ENCODE measurements around the gene TMEM179.

The TMEM179 gene

DNA sequence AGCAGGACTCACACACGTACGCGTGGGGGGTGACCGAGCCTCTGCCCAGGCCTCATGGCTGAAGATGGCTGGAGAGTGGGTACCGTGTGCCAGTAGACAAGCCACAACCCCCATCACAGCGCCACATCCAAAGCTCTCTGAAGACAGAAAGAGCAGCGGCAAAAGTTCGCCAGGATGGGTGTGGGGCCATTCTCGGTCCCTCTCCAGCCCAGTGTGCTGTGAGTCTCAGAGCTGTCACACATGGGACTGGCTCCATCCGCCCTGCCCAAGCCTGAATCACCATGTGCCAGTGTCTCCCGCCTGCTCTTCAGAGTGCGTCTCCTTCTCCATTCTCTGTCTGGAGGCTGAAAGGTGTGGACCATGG is 5.7 kb downstream of the TMEM179 start:
- no peak for DNase-seq (ENCODE audit: low read depth in 2 of 2)

DNA sequence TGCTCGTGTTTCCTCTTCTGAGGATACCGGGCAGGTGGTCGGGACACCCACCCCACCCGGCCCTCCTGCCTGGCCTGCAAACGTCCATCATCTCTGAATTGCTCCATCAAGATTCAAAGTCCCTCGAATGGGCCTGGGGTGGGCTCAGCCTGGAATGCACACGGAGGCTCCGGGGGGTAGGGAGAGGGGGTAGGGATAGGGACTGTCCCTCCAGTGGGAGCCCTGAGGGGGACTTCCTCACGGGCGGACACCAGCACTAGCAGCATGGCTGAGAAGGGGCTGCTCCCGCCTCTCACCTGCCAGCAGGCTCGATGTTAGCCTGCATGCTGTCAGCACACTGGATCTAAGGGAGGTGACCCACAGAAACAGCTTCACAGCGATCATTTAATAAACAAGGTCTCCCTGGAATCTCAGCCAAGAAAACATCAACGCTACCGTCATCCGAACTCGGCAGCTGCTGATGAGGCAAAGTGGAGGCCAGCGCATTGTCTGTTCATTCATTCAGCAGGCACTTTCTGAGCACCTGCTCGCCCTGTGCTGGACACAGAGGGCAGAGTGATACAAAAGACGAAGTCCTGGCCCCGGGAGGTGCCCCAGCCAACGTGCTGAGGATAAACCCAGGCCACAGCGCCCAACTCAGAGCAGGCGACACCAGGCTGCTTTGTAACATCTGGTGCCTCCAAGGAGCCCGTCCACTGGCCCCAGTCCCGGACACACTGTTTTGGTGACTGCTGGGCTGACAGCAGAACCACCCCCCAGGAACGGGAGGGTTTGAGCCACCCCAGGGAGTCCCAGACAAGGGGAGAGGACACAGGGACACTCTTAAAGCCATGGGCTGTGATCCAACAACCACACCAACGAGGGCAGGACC is 6.3 kb downstream of the TMEM179 start:
- no peak for DNase-seq (ENCODE audit: low read depth in 2 of 2)

DNA sequence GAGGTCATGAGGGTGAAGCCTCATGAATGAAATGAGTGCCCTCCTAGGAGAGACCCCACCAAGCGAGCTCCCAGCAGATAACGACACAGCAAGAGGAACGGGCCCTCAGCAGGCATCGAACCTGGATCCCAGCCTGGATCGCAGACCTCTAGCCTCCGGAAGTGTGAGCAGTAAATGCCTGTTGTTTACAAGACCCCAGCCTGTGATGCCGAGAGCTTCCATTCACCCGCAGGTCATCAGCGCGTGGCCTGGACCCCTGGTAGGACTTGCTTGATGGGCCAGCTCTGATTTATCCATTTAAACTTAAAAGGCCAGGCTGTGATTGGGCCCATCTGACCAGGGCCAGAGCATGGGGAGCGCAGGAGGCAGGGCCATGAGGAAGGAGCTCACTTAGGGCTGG is 7.0 kb downstream of the TMEM179 start:
- DNase-seq (ENCODE audit: low read depth in 2 of 2), result no peak

DNA sequence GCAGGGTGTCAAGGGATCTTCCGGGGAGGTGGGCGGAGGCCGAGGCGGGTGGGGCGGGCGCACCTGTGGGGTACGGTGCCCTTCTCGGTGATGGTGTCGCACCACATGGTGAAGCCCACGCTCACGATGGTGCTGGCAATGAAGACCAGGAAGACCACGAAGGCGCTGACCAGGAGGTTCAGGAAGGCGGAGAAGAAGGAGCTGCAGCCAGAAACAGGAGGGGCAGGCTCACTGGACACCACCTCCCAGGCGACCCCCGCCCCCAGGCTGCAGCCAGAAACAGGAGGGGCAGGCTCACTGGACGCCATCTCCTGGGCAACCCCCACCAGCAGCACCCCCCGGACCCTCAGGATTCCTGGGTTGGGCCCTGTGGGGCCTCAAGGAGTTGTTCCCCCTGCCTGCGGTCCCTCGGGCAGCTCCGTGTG is 7.6 kb downstream of the TMEM179 start:
- no peak for DNase-seq (ENCODE audit: low read depth in 2 of 2)

DNA sequence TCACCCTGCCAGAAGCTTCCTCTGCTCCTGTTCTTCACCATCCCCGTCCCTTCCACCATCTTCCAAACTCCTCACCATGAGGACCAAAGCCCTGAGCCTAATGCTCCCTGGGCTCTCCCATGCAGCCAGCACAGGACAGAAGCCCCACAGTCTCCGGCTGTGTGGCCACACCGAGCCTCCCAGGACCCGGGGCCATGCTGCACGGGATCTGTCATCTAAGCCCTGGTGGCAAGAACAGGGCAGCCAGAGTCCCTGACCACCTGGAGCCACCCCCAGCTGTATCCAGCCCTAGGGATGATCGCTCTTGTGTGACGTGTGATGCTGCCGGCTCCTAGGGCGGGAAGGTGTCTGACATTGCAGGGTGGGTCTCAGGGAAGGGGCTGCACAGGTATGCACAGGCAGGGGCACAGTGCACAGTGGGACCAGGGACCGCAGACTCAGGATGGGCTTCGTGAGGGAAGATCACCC is 8.1 kb downstream of the TMEM179 start:
- DNase-seq (ENCODE audit: low read depth in 2 of 2), result no peak

DNA sequence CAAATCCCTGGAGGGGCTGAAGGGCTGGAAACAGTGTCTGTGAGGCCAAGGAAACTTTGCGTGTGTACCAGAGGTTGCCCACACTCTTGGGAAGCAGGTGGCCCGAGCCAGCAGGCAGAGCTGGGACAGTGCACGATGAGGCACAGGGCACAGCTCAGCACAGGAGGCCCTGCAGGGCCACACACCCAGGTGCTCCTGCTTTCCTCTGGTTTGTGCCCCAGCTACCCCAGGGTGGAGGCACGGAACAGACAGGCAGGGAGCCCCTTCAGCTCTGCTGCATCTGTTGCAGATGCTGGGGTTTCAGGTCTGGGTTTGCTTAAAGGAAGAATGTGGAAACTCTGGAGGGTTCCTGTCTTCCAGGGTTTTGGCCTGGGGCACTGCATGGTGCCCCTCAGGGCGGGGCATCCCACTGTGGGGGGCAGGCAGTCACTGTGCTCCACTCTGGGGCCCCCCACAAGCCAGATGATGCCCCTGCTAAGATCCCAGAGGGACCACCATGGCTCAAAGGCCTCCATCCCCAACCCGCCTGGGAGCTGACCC is 8.6 kb downstream of the TMEM179 start:
- DNase-seq (ENCODE audit: low read depth in 2 of 2), result no peak

DNA sequence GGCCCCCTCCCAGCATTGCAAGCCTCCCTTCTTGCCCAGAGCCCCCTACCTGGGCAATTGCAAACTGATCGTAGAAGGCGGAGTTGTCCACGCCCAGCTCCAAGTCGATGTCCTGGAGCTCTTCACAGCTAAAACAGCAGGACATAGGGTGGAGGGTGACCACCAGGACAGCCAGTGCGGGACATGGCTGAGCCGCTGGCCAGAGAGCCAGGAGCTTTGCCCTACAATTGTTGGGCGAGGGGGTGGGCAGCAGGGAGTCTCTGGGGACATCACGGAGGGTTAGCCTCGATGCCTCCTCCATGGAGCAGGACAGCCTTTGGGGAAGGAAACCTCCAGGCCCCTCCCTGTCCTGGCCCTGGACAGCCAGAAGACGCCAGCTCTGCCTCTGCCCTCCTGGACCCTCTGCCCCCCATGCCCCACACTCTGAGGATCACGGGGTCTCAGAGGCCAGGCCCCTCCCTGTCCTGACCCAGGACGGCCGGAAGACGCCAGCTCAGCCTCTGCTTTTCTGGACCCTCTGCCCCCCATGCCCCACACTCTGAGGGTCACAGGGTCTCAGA is 9.4 kb downstream of the TMEM179 start:
- DNase-seq (ENCODE audit: low read depth in 2 of 2), result no peak

DNA sequence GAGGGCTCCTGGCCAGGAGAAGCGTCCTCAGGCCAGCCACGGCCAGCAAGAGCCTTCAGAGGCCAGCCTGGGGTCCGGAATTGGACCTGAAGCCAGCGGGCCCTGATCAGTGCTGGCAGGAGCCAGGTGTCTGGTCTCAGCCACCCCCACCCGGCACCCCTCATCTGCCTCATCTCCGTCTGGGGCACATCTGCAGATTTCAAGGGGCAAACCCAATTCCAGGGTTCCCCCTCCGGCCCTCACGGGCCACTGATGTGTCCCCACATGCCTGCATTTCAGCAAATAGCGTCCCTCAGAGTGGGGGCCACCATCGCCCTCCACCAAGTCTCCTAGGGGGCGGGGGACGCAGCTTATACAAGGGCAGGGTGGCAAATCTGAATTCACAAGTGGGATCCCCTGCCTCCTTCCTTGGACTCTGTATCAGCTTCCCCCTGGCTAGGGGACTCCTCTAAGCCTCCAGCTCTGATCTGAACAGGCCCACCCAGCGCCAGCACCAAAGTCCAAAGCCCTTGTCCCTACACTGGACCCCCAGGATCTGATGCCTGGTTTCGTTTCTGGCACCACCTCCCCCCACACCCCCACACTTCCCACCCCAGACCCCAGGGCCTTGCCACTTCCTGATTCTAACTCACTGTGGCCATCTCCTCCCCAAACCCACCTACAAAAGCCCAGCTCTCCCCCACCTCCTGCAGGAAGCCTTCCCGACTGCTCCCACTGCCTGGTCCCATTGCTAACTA is 10.1 kb downstream of the TMEM179 start:
- DNase-seq (ENCODE audit: low read depth in 2 of 2), result no peak

DNA sequence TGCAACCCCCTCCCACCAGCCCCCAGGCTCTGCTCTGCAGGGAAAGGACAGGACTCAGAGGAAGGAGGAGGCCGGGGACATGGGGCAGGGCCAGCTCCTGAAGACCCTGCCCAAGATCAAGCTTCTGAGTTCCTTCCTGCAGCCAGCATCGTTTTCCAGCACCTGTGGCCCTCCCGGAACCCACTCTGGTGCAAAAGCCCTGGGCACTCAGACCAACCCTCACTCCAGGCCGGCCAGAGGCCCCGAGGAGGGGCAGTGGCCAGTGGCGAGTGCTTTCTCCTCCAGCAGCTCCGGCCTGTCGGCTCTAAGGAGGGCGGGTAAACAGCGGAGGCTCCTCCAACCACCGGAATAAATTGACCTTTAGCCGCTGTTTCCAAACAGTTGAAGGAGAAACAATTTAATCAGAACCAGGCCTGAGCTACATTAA is 10.8 kb downstream of the TMEM179 start:
- DNase-seq (ENCODE audit: low read depth in 2 of 2), result no peak

DNA sequence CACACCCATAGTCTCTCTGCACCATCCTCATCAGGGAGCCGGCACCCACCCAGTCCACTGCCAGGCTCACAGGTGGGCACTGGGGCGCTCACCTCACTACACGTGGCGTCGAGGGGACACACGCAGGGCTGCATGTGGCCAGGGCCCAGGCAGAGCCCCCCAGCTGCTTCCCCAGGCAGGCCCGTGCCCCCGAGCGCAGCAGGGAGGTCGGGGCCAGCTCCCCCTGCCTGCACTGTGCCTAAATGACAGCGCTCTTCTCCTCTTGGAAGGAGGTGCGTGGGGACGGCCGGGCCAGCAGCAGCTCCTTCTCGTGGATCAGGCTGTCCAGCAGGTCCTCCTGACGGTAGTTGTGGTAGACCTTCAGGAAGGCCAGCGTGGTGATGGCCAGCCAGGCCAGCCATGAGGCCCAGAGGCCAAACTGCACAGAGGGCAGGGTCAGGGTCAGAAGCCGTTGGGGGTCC is 11.3 kb downstream of the TMEM179 start:
- no peak for DNase-seq (ENCODE audit: low read depth in 2 of 2)

DNA sequence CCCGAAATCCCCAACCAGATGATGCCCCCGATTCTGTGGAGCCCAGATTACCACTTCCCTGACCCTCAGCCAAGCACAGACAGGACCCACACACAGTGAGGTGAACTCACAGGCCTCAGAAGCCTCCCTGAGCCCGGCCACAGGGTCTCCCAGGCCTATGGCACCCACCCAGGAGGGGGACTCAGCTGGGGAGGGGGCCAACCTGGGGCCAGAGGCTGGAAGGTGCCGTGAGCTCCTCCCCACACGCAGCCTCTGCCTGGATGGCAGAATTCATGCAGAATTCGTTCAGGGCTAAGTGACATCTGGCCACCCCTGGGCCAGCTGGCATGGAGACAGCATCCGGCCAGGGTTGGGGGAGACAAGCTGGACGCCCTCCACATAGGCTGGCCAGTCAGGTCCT is 11.8 kb downstream of the TMEM179 start:
- DNase-seq (ENCODE audit: low read depth in 2 of 2), result no peak

DNA sequence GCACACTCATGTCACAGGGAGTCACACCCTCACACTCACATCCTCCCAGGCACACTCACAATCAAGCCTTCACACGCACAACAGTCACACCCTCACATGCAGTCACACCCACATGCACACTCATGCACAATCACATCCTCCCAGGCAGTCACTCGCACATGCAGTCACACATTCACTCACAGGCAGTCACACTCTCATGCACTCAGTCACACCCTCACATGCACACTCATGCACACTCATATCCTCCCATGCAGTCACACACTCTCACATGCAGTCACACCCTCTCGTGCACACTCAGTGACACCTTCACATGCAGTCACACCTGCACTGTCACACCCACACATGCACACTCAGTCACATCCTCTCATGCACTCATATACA is 12.3 kb downstream of the TMEM179 start:
- no peak for DNase-seq (ENCODE audit: low read depth in 2 of 2)

DNA sequence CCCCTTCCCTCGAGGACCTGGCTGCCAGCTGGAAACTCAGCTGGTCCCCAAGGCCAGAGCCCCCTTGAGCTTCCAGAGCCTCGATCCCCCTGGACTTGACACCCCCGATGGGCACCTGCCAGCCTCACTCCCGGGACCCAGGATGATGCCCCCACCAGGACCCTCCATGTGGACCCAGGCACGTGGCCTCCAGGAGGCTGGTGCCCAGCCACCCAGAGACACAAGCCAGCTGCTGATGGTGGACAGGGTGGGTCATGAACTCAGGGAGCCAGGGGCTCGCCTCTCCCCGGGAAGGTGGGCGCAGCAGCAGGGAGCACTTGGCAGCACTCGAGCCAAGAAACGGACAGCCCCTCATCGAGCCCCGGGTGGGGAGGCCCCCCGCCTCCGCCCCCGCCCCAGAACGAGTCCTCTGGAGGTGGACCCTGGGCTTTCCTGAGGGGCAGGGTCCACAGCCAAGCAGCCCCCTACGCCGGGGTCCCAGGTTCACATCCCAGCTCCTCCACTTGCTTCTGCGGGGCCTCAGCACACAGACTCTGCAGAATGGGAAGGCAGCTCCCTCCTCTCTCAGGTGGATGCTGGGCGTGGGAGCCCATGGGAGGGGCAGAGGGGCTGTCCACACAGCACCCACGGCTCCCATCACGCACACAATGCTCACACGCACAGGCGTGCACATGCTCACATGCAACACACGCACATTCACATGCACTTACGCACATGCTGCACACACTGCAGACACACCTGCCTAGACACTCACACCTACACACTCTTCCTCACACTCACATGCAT is 12.9 kb downstream of the TMEM179 start:
- DNase-seq (ENCODE audit: low read depth in 2 of 2), result no peak

DNA sequence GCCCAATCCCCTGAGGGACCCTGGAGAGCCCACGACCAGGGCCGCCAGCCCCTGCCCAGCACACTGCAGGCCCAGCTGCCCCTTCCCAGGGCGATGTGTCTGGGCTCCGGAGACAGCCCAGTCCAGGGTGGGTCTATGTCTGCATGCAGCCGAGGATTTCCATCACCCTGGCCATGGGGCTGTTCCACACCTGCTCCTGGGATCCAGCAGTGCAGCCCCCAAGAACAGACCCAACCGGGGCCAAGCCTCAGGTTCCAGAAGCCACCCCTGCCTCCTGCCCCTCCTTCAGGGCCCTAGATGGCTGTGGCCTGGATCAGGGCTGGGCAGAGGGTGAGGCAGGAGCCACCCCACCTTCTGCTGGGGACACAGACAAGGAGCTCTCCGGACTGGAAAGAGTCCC is 13.5 kb downstream of the TMEM179 start:
- DNase-seq (ENCODE audit: low read depth in 2 of 2), result no peak

DNA sequence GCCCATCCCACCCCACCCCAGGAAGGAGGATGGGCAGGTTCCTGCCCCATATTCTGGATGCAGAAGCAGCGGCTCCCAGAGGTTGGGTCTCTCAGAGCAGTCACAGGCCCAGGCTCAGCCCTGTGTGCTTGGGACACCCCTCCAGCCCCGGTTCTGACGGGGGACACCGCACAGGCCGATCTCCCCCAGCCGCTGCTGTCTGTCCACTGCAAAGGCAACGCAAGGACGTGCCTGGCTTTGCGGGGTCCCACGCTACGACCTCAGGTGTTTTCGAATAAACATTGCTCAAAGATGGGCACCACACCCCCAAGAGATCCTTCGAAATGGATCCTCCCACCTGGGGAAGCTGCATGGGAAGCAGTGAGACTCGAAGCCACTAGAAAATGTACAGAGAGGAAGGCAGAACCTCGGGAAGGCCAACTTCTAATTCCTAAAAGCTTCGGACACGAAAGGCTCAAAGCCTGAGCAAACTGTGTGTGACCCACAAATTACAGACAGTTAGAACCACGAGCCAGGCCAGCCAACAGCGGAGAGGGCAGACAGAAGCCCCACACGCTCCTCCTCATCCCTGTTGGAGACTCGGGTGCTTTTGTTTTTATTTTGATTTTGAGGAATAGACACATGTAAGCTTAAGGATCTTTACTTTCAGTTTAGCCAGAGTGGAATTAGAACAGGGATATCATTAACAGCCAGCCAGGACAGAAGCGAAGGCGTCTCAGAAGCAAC is 14.2 kb downstream of the TMEM179 start:
- no peak for DNase-seq (ENCODE audit: low read depth in 2 of 2)

DNA sequence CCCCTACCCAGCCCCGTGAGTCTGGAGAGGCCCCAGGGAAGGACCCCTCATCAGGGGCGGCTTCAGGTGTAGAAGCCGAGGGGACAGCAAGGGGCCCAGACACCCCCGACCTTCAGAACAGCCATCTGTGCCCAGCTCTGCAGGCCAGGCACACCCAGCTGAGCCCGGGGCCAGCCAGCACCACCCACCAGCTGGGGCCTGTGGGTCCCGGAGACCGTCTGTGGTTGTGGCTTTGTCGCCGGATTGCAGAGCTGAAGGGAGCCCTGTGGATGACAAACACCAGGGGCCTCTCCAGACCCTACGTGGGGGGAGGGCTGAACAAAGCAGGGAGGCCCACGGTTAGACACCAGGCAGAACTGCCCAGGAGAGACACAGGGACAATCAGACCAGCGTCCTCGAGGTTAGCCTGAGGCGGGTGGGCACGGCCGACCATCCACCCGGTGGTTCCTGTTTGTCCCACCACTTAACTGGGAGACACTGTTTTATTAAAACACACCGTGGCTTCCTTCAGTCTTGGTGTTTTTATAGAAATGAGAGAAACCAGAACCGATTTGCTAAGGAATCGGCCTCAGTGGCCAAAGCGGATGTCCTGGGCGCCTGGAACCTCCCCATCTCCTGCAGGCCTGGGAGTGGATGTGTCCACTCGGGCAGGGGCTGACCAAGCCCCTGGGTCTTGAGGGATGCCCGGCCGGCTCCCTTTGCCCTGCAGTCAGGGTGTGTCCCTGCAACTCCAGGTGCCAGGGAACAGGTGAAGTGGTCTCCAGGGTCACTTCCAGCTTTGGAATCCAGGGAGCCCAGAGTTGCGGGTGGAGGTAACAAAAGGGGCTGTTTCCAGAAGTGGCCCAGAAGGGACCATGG is 15.0 kb downstream of the TMEM179 start:
- DNase-seq (ENCODE audit: low read depth in 2 of 2), result no peak

DNA sequence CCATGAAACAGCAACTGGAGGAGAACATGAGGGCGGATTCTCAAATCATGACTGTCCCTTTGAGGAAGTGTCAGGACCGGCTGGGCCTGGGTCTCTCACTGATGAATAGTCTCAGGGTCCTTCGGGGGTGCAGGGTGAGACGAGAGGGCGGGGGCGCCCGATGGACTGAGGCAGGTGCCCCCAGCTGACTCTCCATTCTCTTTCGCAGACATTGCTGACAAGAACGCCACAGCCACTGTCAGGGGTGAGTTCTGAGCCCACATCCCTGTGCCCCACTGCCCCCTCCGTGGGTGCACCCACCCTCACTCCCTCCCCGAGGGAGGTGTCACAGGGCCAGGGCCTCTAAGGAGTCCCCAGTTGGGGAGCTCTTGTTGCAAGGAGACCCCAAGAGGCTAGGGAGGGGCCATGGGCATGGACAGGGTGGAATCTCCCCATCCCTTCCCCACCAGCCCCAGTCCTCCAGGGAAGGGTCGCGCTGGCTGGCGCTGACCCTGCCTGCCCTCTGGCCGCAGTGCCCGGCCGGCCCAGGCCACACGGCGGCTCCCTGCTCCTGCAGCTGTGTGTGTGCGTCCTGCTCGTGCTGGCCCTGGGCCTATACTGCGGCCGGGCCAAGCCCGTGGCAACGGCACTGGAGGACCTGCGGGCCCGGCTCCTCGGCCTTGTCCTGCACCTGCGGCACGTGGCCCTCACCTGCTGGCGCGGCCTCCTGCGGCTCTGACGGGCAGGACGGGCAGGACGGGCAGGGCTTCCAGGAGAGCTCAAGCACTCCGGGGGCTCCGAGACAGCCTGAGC is 16.3 kb downstream of the TMEM179 start:
- no peak for DNase-seq (ENCODE audit: low read depth in 2 of 2)

DNA sequence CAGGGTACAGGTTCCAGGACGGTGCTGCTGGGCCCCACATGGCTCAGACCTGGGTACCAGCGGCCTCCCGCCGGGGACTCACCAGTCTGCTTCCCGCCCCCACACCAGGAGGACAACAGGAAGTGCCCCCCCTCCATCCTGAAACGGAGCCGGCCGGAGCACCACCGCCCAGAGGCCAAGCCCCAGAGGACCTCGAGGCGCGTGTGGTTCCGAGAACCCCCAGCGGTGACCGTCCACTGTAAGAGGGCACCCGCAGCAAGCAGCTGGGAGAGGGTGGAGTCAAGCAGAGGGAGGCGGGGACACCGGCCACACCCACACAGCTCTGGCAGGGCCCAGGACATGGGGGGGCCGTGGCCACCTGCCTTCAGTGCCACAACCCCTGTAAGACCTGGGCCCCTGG is 16.9 kb downstream of the TMEM179 start:
- no peak for DNase-seq (ENCODE audit: low read depth in 2 of 2)
